Ishikawa (cell line): Measurements from ENCODE around the gene ITIH1.

ENCODE experiments used
- CEBPB ChIP-seq: IDR thresholded peaks from 2 replicates; pipeline ENCODE4 v1.6.1; 2012
- CREB1 ChIP-seq: IDR thresholded peaks from 2 replicates; pipeline ENCODE4 v1.6.1; 2012; ENCODE audit warnings: low read depth
- EGR1 ChIP-seq: IDR thresholded peaks from 2 replicates; pipeline ENCODE4 v1.6.1; 2012
- EP300 ChIP-seq: IDR thresholded peaks from 2 replicates; pipeline ENCODE4 v1.6.1; 2012; ENCODE audit warnings: borderline replicate concordance
- FOXM1 ChIP-seq: IDR thresholded peaks from 2 replicates; pipeline ENCODE4 v1.6.1; 2012; ENCODE audit warnings: low read depth, borderline replicate concordance
- NFIC ChIP-seq: IDR thresholded peaks from 2 replicates; pipeline ENCODE4 v1.6.1; 2012
- RAD21 ChIP-seq: IDR thresholded peaks from 2 replicates; pipeline ENCODE4 v1.6.1; 2012; ENCODE audit warnings: low read depth
- TAF1 ChIP-seq: IDR thresholded peaks from 2 replicates; pipeline ENCODE4 v1.6.1; 2012; ENCODE audit warnings: low read depth, mild to moderate bottlenecking
- TCF12 ChIP-seq: IDR thresholded peaks from 2 replicates; pipeline ENCODE4 v1.6.1; 2012; ENCODE audit warnings: low read depth
- TEAD4 ChIP-seq: IDR thresholded peaks from 2 replicates; pipeline ENCODE4 v1.6.1; 2012
- YY1 ChIP-seq: IDR thresholded peaks from 2 replicates; pipeline ENCODE4 v1.6.1; 2012; ENCODE audit warnings: low read depth
- ZBTB7A ChIP-seq: IDR thresholded peaks from 2 replicates; pipeline ENCODE4 v1.6.1; 2012; ENCODE audit warnings: low read depth
- TF ChIP-seq, protein P1 (sequence below): IDR thresholded peaks from 2 replicates; pipeline ENCODE4 v1.6.1; 2012
- TF ChIP-seq, protein P2 (sequence below): IDR thresholded peaks from 2 replicates; pipeline ENCODE4 v1.6.1; 2012
- TF ChIP-seq, protein P3 (sequence below): IDR thresholded peaks from 2 replicates; pipeline ENCODE4 v1.6.1; 2012; ENCODE audit warnings: low read depth, mild to moderate bottlenecking

The ITIH1 gene

DNA sequence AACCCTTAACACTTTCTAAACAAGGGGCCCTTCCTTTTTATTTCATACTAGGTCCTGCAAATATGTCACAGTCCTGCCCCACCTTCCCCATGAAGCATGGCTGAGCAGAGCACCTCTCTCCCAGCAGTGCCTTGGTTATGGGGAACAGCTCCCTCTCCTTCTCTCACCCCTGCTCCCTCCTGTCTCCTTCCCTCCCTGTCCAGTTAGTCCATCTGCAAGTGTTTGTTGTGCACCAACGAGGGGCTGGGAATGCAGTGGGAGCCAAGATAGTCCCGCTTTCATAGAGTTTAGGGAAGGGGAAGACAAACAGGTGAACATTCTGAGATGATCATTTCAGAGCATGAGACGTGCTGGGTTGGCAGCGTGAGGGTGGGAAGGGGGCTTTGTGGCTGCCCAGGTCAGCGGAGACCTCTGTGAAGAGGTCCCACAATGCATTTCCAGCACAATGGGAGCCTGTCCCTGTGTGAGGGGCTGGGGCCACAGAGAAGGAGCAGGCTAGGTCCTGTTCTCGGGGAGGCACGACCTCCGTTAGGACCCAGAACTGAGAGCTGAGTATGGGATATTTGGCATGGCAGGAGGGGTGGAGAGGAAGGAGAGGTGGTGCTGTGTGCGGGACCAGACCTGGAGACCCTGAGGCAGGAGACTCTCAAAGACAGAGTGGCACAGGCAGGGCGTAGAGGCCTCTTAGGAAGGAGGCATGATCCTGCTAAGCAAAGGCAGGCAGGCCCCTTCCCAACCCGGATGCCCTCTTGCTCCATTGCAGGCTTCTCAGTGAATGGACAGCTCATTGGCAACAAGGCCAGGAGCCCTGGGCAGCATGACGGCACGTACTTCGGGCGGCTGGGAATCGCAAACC is 11.7 kb downstream of the ITIH1 start:
- TF ChIP-seq TAF1: no peak
- no peak for TF ChIP-seq EP300
- no peak for TF ChIP-seq ZBTB7A
- TF ChIP-seq CREB1: no peak
- TF ChIP-seq CEBPB: no peak
- no peak for TF ChIP-seq TEAD4
- TF ChIP-seq, protein P1, sequence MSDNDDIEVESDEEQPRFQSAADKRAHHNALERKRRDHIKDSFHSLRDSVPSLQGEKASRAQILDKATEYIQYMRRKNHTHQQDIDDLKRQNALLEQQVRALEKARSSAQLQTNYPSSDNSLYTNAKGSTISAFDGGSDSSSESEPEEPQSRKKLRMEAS: no peak
- TF ChIP-seq RAD21: no peak
- TF ChIP-seq, protein P2, sequence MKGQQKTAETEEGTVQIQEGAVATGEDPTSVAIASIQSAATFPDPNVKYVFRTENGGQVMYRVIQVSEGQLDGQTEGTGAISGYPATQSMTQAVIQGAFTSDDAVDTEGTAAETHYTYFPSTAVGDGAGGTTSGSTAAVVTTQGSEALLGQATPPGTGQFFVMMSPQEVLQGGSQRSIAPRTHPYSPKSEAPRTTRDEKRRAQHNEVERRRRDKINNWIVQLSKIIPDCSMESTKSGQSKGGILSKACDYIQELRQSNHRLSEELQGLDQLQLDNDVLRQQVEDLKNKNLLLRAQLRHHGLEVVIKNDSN: no peak
- TF ChIP-seq, protein P3, sequence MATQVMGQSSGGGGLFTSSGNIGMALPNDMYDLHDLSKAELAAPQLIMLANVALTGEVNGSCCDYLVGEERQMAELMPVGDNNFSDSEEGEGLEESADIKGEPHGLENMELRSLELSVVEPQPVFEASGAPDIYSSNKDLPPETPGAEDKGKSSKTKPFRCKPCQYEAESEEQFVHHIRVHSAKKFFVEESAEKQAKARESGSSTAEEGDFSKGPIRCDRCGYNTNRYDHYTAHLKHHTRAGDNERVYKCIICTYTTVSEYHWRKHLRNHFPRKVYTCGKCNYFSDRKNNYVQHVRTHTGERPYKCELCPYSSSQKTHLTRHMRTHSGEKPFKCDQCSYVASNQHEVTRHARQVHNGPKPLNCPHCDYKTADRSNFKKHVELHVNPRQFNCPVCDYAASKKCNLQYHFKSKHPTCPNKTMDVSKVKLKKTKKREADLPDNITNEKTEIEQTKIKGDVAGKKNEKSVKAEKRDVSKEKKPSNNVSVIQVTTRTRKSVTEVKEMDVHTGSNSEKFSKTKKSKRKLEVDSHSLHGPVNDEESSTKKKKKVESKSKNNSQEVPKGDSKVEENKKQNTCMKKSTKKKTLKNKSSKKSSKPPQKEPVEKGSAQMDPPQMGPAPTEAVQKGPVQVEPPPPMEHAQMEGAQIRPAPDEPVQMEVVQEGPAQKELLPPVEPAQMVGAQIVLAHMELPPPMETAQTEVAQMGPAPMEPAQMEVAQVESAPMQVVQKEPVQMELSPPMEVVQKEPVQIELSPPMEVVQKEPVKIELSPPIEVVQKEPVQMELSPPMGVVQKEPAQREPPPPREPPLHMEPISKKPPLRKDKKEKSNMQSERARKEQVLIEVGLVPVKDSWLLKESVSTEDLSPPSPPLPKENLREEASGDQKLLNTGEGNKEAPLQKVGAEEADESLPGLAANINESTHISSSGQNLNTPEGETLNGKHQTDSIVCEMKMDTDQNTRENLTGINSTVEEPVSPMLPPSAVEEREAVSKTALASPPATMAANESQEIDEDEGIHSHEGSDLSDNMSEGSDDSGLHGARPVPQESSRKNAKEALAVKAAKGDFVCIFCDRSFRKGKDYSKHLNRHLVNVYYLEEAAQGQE: no peak
- no peak for TF ChIP-seq NFIC
- TF ChIP-seq TCF12: no peak
- no peak for TF ChIP-seq EGR1
- TF ChIP-seq YY1: no peak
- no peak for TF ChIP-seq FOXM1

DNA sequence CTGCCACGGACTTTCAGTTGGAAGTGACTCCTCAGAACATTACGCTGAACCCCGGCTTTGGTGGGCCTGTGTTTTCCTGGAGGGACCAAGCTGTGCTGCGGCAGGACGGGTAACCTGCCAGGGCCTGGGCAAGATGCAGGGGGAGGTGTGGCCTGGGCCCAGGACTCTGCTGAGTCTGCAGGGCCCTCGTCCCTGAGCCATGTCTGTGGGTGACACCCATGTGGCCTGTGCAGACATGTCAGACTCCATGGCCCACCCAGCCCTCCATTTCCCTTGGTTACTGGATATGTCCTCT is 12.3 kb downstream of the ITIH1 start:
- no peak for TF ChIP-seq TEAD4
- TF ChIP-seq CEBPB: no peak
- TF ChIP-seq NFIC: no peak
- TF ChIP-seq, protein P1: no peak
- no peak for TF ChIP-seq YY1

DNA sequence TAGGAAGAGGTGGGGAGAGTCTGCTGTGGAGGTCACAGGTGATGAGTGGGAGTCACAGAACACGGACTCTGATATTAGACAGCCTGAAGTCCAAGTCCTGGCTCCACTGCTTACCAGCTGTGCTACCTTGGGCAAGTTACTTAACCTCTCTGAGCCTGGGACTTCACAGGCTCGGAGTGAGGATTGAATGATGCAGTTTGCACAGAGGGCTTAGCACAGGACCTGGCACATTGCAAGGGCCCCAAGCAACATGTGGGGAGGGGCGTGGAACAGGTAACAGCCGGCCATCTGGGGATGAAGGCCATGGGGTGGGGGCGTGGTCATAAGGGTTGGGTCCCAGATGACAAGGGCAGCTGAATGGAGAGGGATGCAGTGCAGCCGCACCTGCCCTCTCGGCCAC is 12.9 kb downstream of the ITIH1 start:
- TF ChIP-seq, protein P3: no peak
- TF ChIP-seq ZBTB7A (no peak), EP300 (no peak), CEBPB (no peak), FOXM1 (no peak), TAF1 (no peak), RAD21 (no peak), NFIC (no peak)
- TF ChIP-seq, protein P2: no peak

DNA sequence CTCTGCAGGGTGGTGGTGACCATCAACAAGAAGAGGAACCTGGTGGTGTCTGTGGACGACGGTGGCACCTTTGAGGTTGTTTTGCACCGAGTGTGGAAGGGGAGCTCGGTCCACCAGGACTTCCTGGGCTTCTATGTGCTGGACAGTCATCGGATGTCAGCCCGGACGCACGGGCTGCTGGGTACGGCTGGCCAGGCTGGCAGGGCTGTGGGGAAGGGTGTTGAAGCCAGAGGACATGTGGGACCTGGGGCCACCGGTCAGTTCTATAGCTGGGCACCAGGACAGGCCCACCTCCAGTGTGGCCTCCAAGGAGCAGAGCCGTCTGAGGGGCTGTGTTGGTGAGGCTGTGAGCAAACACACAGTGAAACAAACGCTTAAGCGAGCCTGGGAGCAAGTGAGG is 13.3 kb downstream of the ITIH1 start:
- TF ChIP-seq NFIC (no peak), RAD21 (no peak), ZBTB7A (no peak), FOXM1 (no peak), TAF1 (no peak), EGR1 (no peak), CREB1 (no peak), CEBPB (no peak), YY1 (no peak), TEAD4 (no peak), EP300 (no peak), TCF12 (no peak)
- TF ChIP-seq, protein P2: no peak
- TF ChIP-seq, protein P3: no peak
